OCI-LY7 (cell line): ENCODE results near the gene RPS15. TPM values are rescaled to one million over a fixed set of nuclear protein-coding genes. Genes with fewer than 3 reads are reported as not detected.

ENCODE experiments used
- BruUV-seq: library from RNA; stranded (reverse); fragments of 400-500 nt; replicated peaks from 2 replicates; lab custom pipeline; 2021; lab: Mats Ljungman, UMichigan
- CTCF ChIA-PET: fragments of 300-600 bp; sonication (Branson Sonifier 250); formaldehyde crosslinking; loops from one replicate; lab custom pipeline; 2022; ENCODE audit warnings: antibody characterized with exemption; ENCODE audit not compliant: unreplicated experiment; lab: Charles Lee
- POLR2A ChIA-PET: fragments of 300-600 bp; sonication (Branson Sonifier 250); formaldehyde crosslinking; loops from one replicate; lab custom pipeline; 2022; ENCODE audit warnings: antibody characterized with exemption; lab: Charles Lee
- DNase-seq: peaks from one replicate; pipeline ENCODE4 v3.0.0-alpha.2; 2015; ENCODE audit warnings: low spot score
- H2AFZ ChIP-seq: fragments of 200-600 bp; sonication (generic), shearing (Covaris generic); 2 replicates; pipeline ENCODE4 v1.6.1; 2014; ENCODE audit warnings: mild to moderate bottlenecking, antibody characterized with exemption, low read length, moderate library complexity
- H3K27ac ChIP-seq: fragments of 200-600 bp; sonication (generic); 2 replicates; pipeline ENCODE4 v1.5.1; 2014; ENCODE audit warnings: mixed run types, low read depth, mild to moderate bottlenecking, moderate library complexity, low read length, inconsistent platforms; ENCODE audit not compliant: poor library complexity, severe bottlenecking
- H3K36me3 ChIP-seq: fragments of 200-600 bp; sonication (generic); 2 replicates; pipeline ENCODE4 v1.6.1; 2014; ENCODE audit warnings: mild to moderate bottlenecking, antibody characterized with exemption, low read length, moderate library complexity, mixed read lengths; ENCODE audit not compliant: insufficient read depth
- H3K4me1 ChIP-seq: fragments of 200-600 bp; sonication (generic); 2 replicates; pipeline ENCODE4 v1.5.1; 2014; ENCODE audit warnings: mild to moderate bottlenecking, low read length; ENCODE audit not compliant: insufficient read depth, poor library complexity, severe bottlenecking
- H3K4me2 ChIP-seq: fragments of 200-600 bp; sonication (generic); 2 replicates; pipeline ENCODE4 v1.6.1; 2014; ENCODE audit warnings: mild to moderate bottlenecking, low read length
- H3K4me3 ChIP-seq: fragments of 200-600 bp; sonication (generic); 2 replicates; pipeline ENCODE4 v1.5.1; 2014; ENCODE audit warnings: mild to moderate bottlenecking, low read depth, low read length; ENCODE audit not compliant: poor library complexity, severe bottlenecking
- H3K79me2 ChIP-seq: fragments of 200-600 bp; sonication (generic); 2 replicates; pipeline ENCODE4 v1.6.1; 2016; ENCODE audit warnings: low read depth, mild to moderate bottlenecking, low read length, moderate library complexity, mixed read lengths; ENCODE audit not compliant: insufficient read depth
- H3K9me2 ChIP-seq: fragments of 200-600 bp; sonication (generic); 2 replicates; pipeline ENCODE4 v1.6.1; 2016; ENCODE audit warnings: mild to moderate bottlenecking, low read length, mixed read lengths; ENCODE audit not compliant: insufficient read depth
- H3K9me3 ChIP-seq: fragments of 200-600 bp; sonication (generic); 2 replicates; pipeline ENCODE4 v1.6.1; 2014; ENCODE audit warnings: mild to moderate bottlenecking, mixed run types, low read length, mixed read lengths
- H4K20me1 ChIP-seq: fragments of 200-600 bp; sonication (generic); 2 replicates; pipeline ENCODE4 v1.6.1; 2014; ENCODE audit warnings: mild to moderate bottlenecking, antibody characterized with exemption, low read length, moderate library complexity, mixed read lengths; ENCODE audit not compliant: insufficient read depth
- EZH2phosphoT487 ChIP-seq: fragments of 200-600 bp; sonication (generic); IDR thresholded peaks from 2 replicates; pipeline ENCODE4 v1.6.1; 2018; ENCODE audit warnings: low read depth, borderline replicate concordance, mild to moderate bottlenecking, mixed run types, antibody characterized with exemption, low read length, moderate library complexity, mixed read lengths
- intact Hi-C: fragments of 100-400 bp; cut with micrococcal nuclease; formaldehyde crosslinking; loops from one replicate; pipeline ENCODE4 v1.10.0; 2022; ENCODE audit not compliant: unreplicated experiment
- total RNA-seq, 2 experiments: library from RNA; depleted of rRNA in 1 of 2; stranded (reverse); fragments of >200 nt in 1 of 2; shearing (Covaris generic) in 1 of 2; gene quantifications; 2 replicates each; pipeline ENCODE4 v1.2.3, GENCODE V29; 2014 to 2022
- TF ChIP-seq, protein P1 (sequence below): fragments of 200-600 bp; sonication (generic); conservative IDR thresholded peaks from 2 replicates; pipeline ENCODE4 v1.5.1; 2014; ENCODE audit warnings: mild to moderate bottlenecking, antibody characterized with exemption, low read length, moderate library complexity, mixed read lengths

The RPS15 gene
- total RNA-seq, 2 experiments from 2014 or later = 1,860 to 2,068 TPM

DNA sequence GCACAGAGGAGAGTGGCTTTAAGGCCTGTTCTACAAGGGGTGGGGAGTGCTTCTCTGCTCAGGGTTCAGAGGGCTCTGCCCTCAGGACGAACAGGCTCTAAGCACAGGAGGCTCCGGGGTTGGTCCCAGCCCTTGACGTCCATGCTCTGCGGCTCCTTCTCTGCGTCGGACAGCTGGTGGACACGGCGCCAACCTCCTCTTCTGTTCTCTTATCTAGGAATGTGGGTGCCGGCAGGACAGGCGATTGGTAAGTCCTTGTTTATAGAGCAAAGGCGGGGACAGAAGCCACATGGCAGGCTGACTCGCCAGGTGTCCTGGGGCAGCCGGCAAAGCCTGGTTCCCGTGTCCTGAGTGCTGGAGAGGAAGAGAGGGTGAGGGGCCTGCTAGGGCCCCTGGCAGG lies 8.4 kb upstream of the RPS15 start:
- no peak overlapping the region for H2AFZ ChIP-seq
- no peak overlapping the region for H3K27ac ChIP-seq
- BruUV-seq = no TSS peak
- H3K9me3 ChIP-seq = no peaks in the 10 kb centered on the region
- no peaks in the 10 kb centered on the region for H3K4me1 ChIP-seq
- no peak for DNase-seq
- intact Hi-C loops = no loop called here
- no peak for TF ChIP-seq EZH2phosphoT487
- TF ChIP-seq, protein P1, sequence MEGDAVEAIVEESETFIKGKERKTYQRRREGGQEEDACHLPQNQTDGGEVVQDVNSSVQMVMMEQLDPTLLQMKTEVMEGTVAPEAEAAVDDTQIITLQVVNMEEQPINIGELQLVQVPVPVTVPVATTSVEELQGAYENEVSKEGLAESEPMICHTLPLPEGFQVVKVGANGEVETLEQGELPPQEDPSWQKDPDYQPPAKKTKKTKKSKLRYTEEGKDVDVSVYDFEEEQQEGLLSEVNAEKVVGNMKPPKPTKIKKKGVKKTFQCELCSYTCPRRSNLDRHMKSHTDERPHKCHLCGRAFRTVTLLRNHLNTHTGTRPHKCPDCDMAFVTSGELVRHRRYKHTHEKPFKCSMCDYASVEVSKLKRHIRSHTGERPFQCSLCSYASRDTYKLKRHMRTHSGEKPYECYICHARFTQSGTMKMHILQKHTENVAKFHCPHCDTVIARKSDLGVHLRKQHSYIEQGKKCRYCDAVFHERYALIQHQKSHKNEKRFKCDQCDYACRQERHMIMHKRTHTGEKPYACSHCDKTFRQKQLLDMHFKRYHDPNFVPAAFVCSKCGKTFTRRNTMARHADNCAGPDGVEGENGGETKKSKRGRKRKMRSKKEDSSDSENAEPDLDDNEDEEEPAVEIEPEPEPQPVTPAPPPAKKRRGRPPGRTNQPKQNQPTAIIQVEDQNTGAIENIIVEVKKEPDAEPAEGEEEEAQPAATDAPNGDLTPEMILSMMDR = no peak
- no peak overlapping the region for H3K4me2 ChIP-seq
- H3K9me2 ChIP-seq = no peaks in the 10 kb centered on the region
- POLR2A ChIA-PET = no interaction called here
- no peaks in the 10 kb centered on the region for H3K79me2 ChIP-seq
- peaks cover 94% of the 10 kb centered on the region for H3K36me3 ChIP-seq
- peaks cover 5% of the 10 kb centered on the region; the same call in 1 of the 2 replicates for H4K20me1 ChIP-seq
- no peak overlapping the region for H3K4me3 ChIP-seq
- CTCF ChIA-PET = no interaction called here

DNA sequence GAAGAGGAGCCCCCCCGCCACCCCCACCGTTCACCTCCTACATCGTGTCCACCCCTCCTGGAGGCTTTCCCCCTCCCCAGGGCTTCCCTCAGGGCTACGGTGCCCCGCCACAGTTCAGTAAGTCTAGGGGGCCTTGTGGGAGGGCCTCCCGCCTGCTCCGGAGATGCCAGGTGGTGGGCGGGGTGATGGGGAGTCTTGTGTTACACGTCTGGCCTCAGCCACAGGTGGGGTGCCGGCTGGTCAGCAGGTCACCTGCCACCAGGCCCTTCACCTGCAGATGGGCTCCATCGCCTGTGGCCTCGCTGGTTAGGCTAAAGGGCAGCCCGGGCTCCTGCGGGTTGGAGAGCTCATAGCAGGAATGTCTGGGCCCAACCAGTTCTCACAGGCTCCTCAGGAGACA lies 8.0 kb upstream of the RPS15 start:
- Histone ChIP-seq H3K9me2 (no peaks in the 10 kb centered on the region), H3K27ac (no peak overlapping the region), H3K9me3 (no peaks in the 10 kb centered on the region), H3K4me1 (no peaks in the 10 kb centered on the region), H2AFZ (no peak overlapping the region), H4K20me1 (0 out of 2 replicates have a peak, but pooled peaks cover under 1% of the 10 kb centered on the region), H3K79me2 (no peaks in the 10 kb centered on the region), H3K4me2 (no peak overlapping the region), H3K36me3 (peaks cover 94% of the 10 kb centered on the region), H3K4me3 (no peak overlapping the region)
- intact Hi-C loops = no loop called here
- ChIA-PET CTCF (no interaction called here), POLR2A (no interaction called here)
- BruUV-seq = no TSS peak
- no peak for TF ChIP-seq EZH2phosphoT487
- TF ChIP-seq, protein P1 = no peak
- no peak for DNase-seq

DNA sequence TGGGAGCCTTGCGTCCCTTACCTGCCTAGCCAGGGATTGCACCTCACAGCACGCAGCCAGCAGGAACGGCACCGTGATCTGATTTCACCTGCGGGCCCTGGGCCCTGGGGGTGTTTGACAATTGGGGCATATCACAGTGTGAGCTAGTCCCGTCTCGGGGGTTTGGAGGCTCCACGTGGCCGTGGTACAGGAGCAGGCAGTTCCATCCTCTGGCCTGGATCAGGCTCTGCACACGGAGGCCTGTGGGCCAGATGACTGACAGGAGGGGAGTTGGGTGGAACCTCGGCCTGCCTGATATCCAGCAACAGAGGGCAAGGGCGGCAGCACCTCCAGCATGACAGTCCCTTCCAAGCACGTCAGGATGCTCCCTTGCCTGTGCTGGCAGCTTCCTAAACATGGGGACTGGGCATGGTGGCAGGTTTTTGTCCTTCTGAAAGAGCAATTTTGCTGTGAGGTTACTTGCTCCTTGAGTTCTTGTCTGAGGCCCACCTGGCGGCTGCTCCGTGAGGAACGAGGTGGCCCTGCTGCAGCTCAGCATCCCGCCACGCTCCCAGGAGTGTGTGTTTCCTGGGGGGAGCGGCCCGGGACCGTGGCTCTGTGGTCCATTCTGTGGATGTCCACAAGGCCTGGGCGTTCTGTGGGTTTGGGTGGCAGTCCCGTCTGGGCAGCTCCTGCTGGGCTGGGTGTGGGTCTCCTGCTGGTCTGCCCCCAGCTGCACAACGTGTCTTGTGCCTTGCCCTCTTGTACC lies 6.3 kb upstream of the RPS15 start:
- Histone ChIP-seq H3K36me3 (peaks cover 83% of the 10 kb centered on the region), H3K79me2 (no peaks in the 10 kb centered on the region), H3K4me2 (no peak overlapping the region), H4K20me1 (no peaks in the 10 kb centered on the region), H3K9me2 (no peaks in the 10 kb centered on the region), H3K4me3 (no peak overlapping the region), H3K27ac (no peak overlapping the region), H2AFZ (no peak overlapping the region), H3K4me1 (no peaks in the 10 kb centered on the region), H3K9me3 (no peaks in the 10 kb centered on the region)
- CTCF ChIA-PET = no interaction called here
- BruUV-seq = no TSS peak
- no peak for DNase-seq
- TF ChIP-seq EZH2phosphoT487 = no peak
- TF ChIP-seq, protein P1 = no peak
- intact Hi-C loops = no loop called here
- POLR2A ChIA-PET = no interaction called here
